Activated naive CD4-positive, alpha-beta T cell (primary cell): ENCODE results near the gene TEX13C.
"Not testable (repeated sequence)": the region's sequence is repeated elsewhere in the genome, so short reads cannot be mapped to it uniquely, and the experiment has no call there.

ENCODE experiments used
- DNase-seq, 4 experiments: peaks; one replicate each; lab custom pipeline; 2025; lab: John Stamatoyannopoulos, UW

The TEX13C gene

DNA sequence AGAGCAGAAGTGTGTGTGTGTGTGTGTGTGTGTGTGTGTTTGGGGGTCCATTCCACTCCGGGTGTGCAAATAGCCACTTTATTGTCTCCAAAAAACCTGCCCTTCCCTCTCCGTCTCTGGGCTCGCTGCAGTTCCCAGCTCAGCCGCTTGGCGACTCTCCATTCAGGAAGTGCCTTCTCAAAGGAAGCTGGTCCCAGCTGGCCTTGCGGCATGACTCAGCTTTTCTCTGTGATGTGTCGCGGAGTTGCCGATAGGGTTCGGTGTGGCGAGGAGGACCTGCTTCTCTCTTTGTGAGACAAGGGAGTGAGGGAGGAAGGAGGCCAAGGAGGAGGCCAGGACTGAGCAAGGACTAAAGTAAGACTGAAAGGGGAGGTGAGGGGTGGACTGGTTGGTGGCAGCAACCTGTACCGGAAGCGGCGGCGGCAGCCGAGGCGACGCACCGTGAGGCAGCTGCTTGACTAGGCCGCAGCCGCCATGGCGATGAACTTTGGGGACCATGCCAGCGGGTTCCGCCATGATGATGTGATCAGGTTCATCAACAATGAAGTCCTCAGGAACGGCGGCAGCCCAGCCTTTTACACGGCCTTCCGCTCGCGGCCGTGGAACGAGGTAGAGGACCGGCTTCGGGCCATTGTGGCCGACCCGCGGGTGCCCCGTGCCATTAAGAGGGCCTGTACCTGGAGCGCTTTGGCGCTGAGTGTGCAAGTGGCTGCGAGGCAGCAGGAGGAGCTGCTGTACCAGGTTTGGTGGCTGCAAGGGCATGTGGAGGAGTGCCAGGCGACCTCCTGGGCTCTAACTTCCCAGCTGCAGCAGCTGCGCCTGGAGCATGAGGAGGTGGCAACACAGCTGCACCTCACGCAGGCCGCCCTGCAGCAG lies at the start of gene TEX13C:
TEX13C (plus strand) TSS at position 226 of the 876 bp plus-strand sequence; CDS start at position 475, 249 bp downstream.
- DNase-seq, result no peak

DNA sequence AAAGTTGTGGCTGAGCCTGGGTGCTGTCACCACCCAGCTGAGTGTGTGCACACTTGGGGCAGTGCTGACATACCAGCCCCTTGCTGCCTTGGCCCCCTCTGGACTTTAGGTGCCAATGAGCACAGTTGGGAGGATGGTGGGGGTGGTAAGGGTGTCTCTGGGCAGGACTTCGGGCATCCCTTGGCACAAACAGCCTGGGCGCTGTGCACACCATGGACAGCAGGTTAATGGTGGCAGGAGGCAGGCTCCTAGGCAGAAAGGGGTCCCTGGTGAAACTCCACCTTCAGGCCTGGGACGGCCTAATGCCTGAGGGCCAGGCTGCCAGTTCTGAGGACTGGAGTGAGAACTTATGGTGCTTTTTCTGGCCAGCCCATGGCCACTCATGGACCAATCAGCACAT lies 32.4 kb upstream of the TEX13C start:
- no peak for DNase-seq

- DNase-seq, result no peak
Measured at GRCh38 chrX:125288343-125288742, 31.3 kb upstream of the TEX13C start.

DNA sequence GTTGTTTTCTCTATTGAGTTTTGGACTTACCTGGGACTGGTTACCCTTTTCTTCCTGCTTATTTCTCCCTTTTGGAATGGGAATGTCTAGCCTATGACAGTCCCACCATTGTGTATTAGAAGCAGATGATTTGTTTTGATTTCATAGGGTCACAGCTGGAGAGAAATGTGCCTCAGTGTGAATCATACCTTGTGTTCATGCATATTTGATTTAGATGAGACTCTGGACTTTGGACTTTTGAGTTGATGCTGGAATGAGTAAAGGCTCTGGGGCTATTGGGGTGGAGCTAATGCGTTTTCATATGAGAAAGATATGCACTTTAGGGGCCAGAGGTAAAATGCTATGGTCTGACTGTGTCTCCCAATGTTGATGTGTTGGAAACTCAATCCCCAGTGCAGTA lies 30.5 kb upstream of the TEX13C start:
- no peak for DNase-seq

DNA sequence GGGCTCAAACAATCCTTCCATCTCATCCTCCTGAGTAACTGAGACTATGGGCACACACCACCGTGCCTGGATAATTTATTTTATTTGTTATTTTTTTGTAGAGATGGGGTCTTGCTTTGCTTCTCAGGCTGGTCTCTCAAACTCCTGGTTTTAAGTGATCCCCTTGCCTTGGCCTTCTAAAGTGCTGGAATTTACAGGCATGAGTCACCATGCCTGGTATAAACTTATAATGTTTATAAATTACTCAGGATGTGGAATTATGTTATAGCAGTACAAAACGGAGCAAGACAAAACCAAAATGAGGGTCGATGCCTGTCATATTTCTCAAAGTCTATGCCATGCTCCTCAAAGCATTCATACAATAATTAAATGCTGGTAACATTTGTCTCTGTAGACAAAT lies 29.8 kb upstream of the TEX13C start:
- no peak for DNase-seq

- no peak for DNase-seq
Measured at GRCh38 chrX:125291124-125291523, 28.5 kb upstream of the TEX13C start.

DNA sequence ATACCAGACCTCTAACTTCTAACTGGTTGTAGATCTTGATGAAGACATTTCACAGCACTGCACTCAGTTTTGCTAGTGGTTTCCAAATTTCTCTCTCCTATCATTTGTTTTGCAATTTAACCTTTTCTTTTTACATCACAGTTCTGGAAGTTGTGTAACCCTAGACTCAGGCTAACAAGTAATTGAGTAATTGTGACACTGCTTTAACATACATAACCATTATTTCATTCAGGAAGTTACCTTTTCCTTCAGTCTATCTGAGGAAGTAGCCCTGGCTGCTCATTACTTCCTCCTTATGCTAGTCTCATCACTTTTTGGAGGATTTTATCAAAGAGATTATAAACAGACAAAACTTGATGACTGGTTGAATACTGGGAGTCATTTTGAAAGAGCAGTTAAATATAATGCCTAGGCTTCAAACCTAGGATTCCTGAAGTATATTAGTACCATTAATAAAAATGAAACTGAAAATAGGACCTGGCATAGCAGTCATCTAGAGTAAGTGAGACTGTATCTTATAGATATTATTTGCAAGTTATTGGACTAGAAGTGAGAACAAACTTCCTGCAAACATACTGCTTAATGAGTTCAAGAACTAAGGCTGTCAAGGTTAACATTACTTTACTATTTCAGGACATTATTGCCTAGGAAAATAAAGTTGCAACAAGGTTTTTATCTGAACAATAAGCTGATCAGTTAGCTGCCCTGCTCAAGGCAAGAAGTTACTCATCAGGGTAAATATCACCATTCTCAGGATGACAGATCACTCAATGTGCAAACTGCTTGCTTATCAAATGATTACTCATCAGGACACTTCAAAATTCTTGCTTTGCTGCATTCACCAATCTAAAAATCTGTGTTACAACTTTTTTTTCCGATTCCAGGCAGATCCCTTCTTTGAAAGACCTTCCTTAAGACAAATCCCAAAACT lies 25.6 kb upstream of the TEX13C start:
- no peak for DNase-seq

DNA sequence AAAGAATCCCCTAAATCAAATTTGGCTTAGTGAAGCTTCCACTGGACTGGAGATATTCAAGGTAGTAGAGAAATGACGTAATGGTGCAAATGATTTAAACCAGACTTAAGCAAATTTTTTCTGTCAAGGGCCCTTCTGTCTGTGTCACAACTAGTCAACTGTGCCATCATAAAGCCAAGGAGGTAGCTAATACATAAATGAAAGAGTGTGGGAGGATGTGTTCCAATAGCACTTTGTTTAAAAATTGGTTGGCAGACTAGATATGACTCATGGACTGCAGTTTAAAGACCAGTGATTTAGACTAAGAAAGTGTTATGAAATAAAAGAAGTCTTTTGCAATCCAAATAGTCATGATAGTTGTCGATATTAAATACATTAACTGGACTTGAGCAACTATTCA lies 24.3 kb upstream of the TEX13C start:
- no peak for DNase-seq

GRCh38 chrX:125298871-125299270 lies 20.8 kb upstream of the TEX13C start:
- no peak for DNase-seq

- no peak for DNase-seq
Measured at GRCh38 chrX:125306335-125306866, 13.3 kb upstream of the TEX13C start.

DNA sequence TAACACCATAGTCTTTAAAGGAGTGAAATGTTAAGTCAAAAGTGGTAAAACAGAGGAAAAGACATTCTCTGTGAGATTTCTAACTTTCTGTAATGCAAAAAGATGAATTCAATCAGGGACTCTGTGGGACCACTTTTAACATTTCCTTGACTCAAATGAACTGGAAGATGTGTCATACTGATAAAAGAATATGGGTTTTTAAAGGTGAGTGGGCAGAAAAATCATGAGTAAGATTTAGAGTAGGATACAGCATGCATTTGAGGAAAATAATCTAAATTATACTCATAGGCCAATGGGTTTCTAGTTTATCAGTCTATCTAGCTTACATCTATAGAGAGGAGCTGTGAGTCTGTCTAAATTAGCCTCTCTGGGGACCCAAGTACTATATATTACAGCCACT lies 11.0 kb upstream of the TEX13C start:
- no peak for DNase-seq

- not testable (repeated sequence) for DNase-seq
Measured at GRCh38 chrX:125319166-125319565, 505 bp upstream of the TEX13C start.

- no peak for DNase-seq
Measured at GRCh38 chrX:125322431-125322830, 2.8 kb downstream of the TEX13C start.

- DNase-seq, result no peak
Measured at GRCh38 chrX:125326599-125326998, 6.9 kb downstream of the TEX13C start.

- DNase-seq, result no peak
Measured at GRCh38 chrX:125327891-125328290, 8.2 kb downstream of the TEX13C start.

DNA sequence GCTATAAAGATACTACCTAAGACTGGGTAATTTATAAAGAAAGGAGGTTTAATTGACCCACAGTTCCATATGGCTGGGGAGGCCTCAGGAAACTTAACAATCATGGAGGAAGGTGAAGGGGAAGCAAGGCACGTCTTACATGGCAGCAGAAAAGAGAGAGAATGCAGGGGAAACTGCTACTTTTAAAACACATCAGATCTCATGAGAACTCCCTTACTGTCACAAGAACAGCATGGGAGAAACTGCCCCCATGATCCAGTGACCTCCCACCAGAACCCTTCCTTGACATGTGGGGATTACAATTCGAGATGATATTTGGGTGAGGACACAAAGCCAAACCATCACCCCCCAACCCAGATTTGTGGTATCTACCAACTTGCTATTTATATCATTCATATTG lies 13.9 kb downstream of the TEX13C start:
- DNase-seq, result no peak

DNA sequence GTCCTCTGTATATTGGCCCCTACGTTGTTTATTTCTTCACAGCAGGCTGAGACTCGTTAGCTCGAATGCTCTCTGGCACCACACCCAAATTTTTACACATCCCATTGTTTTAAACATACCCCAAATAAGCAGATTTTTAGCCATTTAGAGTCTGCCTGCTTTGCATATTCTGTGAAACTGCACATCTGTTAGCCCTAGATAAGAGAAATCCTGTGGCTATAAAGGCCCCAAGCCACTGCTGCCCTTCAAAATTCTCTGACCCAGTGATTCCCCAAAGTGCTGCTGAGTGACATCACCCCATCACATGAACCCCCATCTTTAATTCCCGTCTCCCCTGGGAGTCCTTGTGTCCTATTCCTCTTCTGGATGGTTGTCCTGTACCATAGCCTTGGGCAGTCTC lies 20.8 kb downstream of the TEX13C start:
- no peak for DNase-seq

DNA sequence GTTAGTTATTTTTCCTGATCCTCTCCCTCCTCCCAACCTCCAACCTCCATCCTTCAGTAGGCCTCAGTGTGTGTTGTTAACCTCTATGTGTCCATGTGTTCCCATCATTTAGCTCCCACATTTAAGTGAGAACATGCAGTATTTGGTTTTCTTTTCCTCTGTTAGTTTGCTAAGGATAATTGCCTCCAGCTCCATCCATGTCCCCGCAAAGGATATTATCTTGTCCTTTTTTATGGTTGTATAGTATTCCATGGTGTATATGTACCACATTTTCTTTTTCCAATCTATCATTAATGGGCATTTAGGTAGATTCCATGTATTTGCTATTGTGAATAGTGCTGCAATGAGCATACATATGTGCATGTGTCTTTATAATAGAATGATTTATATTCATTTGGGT lies 54.5 kb downstream of the TEX13C start:
- no peak for DNase-seq
